Peyer's patch (tissue), 4 donors: Measurements from ENCODE around the gene VGLL4. TPM values are rescaled to one million over a fixed set of nuclear protein-coding genes. Genes with fewer than 3 reads are reported as not detected.

Experiments
- DNase-seq, 3 donors: peaks; one replicate each; pipeline ENCODE4 v3.0.0-alpha.2; 2017 to 2019
- H3K27ac ChIP-seq, 4 donors: fragments of 200-600 bp; sonication (generic); one replicate each; pipeline ENCODE4 v1.5.1; 2016 to 2019
- H3K27me3 ChIP-seq, 2 donors: fragments of 200-600 bp; sonication (generic); one replicate each; pipeline ENCODE4 v1.5.1; 2019
- H3K36me3 ChIP-seq, 3 donors: fragments of 200-600 bp; sonication (generic); one replicate each; pipeline ENCODE4 v1.5.1; 2016 to 2019
- H3K4me1 ChIP-seq, 4 donors: fragments of 200-600 bp; sonication (generic); one replicate each; pipeline ENCODE4 v1.5.1; 2016 to 2019
- H3K4me3 ChIP-seq, 4 donors: fragments of 200-600 bp; sonication (generic); 1 replicate in 3 of 4; 2 replicates in 1 of 4; pipeline ENCODE4 v1.5.1; 2016 to 2019; ENCODE audit warnings: mild to moderate bottlenecking in 1 of 4
- H3K9me3 ChIP-seq, 4 donors: fragments of 200-600 bp; sonication (generic); one replicate each; pipeline ENCODE4 v1.5.1; 2016 to 2019; ENCODE audit warnings: mild to moderate bottlenecking in 1 of 4
- POLR2A ChIP-seq, 2 donors: fragments of 450-650 bp; IDR thresholded peaks; one replicate each; pipeline ENCODE4 v1.5.1; 2017; ENCODE audit warnings: antibody characterized with exemption in 2 of 2, mild to moderate bottlenecking in 2 of 2, moderate library complexity in 2 of 2
- total RNA-seq, 4 donors: library from RNA; depleted of rRNA; stranded (reverse); fragments of >200 nt; gene quantifications; one replicate each; pipeline ENCODE4 v1.1.0, GENCODE V29; 2016
- TF ChIP-seq, protein P1 (sequence below), 6 experiments: fragments of 450-650 bp in 4 of 6; fragments of 200-600 bp in 2 of 6; sonication (generic) in 1 of 6; IDR thresholded peaks; one replicate each; pipeline ENCODE4 v1.5.1; 2017 to 2019; ENCODE audit warnings: antibody characterized with exemption in 6 of 6, mild to moderate bottlenecking in 3 of 6, moderate library complexity in 1 of 6

The VGLL4 gene
- total RNA-seq, 4 donors from 2014 or later: 41.7 to 66.7 (median 59.4) TPM

- H3K4me1 ChIP-seq: peaks cover 0 to 41% (median 3%) of the 10 kb centered on the region in 4 donors
- H3K36me3 ChIP-seq: no peaks in the 10 kb centered on the region
- no peak for DNase-seq
- H3K27me3 ChIP-seq: no peaks in the 10 kb centered on the region
- TF ChIP-seq, protein P1, sequence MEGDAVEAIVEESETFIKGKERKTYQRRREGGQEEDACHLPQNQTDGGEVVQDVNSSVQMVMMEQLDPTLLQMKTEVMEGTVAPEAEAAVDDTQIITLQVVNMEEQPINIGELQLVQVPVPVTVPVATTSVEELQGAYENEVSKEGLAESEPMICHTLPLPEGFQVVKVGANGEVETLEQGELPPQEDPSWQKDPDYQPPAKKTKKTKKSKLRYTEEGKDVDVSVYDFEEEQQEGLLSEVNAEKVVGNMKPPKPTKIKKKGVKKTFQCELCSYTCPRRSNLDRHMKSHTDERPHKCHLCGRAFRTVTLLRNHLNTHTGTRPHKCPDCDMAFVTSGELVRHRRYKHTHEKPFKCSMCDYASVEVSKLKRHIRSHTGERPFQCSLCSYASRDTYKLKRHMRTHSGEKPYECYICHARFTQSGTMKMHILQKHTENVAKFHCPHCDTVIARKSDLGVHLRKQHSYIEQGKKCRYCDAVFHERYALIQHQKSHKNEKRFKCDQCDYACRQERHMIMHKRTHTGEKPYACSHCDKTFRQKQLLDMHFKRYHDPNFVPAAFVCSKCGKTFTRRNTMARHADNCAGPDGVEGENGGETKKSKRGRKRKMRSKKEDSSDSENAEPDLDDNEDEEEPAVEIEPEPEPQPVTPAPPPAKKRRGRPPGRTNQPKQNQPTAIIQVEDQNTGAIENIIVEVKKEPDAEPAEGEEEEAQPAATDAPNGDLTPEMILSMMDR (IDR thresholded peaks at IDR 0.05): no peak
- TF ChIP-seq POLR2A (IDR thresholded peaks at IDR 0.05): no peak
- no peak overlapping the region for H3K27ac ChIP-seq
- H3K4me3 ChIP-seq: no peak overlapping the region
- no peaks in the 10 kb centered on the region for H3K9me3 ChIP-seq
These were observed 24.8 kb downstream of the VGLL4 start for GRCh38 chr3:11618904-11619303.

GRCh38 chr3:11616551-11616950, 27.2 kb downstream of the VGLL4 start:
- DNase-seq: no peak
- no peaks in the 10 kb centered on the region for H3K27me3 ChIP-seq
- H3K4me1 ChIP-seq: peaks cover 0 to 60% (median 3%) of the 10 kb centered on the region in 4 donors

GRCh38 chr3:11613851-11614487, 29.7 kb downstream of the VGLL4 start:
- Histone ChIP-seq H3K4me3 (no peak overlapping the region), H3K27ac (no peak overlapping the region), H3K4me1 (peaks cover 0 to 55% (median 2%) of the 10 kb centered on the region in 4 donors), H3K27me3 (no peaks in the 10 kb centered on the region), H3K36me3 (no peaks in the 10 kb centered on the region), H3K9me3 (no peaks in the 10 kb centered on the region)
- no peak for DNase-seq
- TF ChIP-seq POLR2A (IDR thresholded peaks at IDR 0.05): no peak
- TF ChIP-seq, protein P1 (IDR thresholded peaks at IDR 0.05): no peak

More at GRCh38 chr3:11616551-11616950, 27.2 kb downstream of the VGLL4 start:
- no peaks in the 10 kb centered on the region for H3K36me3 ChIP-seq
- TF ChIP-seq, protein P1 (IDR thresholded peaks at IDR 0.05): no peak
- no peak overlapping the region for H3K27ac ChIP-seq
- no peak overlapping the region for H3K4me3 ChIP-seq
- H3K9me3 ChIP-seq: no peaks in the 10 kb centered on the region

- Histone ChIP-seq H3K27ac (no peak overlapping the region), H3K27me3 (no peaks in the 10 kb centered on the region), H3K4me1 (peaks cover 0 to 54% (median 2%) of the 10 kb centered on the region in 4 donors), H3K9me3 (no peaks in the 10 kb centered on the region), H3K4me3 (no peak overlapping the region), H3K36me3 (no peaks in the 10 kb centered on the region)
- no peak for TF ChIP-seq POLR2A (IDR thresholded peaks at IDR 0.05)
- TF ChIP-seq, protein P1 (IDR thresholded peaks at IDR 0.05): no peak
- no peak for DNase-seq
These were observed 30.4 kb downstream of the VGLL4 start for GRCh38 chr3:11613319-11613718.

- H3K27ac ChIP-seq: no peak overlapping the region
- TF ChIP-seq, protein P1 (IDR thresholded peaks at IDR 0.05): no peak
- TF ChIP-seq POLR2A (IDR thresholded peaks at IDR 0.05): no peak
- no peaks in the 10 kb centered on the region for H3K36me3 ChIP-seq
- peaks cover 0 to 54% (median 2%) of the 10 kb centered on the region in 4 donors for H3K4me1 ChIP-seq
- H3K27me3 ChIP-seq: no peaks in the 10 kb centered on the region
- no peak for DNase-seq
- H3K9me3 ChIP-seq: no peaks in the 10 kb centered on the region
- no peak overlapping the region for H3K4me3 ChIP-seq
These were observed 31.1 kb downstream of the VGLL4 start for GRCh38 chr3:11612515-11613188.
